ENCODE results near the gene SRC.

DNA sequence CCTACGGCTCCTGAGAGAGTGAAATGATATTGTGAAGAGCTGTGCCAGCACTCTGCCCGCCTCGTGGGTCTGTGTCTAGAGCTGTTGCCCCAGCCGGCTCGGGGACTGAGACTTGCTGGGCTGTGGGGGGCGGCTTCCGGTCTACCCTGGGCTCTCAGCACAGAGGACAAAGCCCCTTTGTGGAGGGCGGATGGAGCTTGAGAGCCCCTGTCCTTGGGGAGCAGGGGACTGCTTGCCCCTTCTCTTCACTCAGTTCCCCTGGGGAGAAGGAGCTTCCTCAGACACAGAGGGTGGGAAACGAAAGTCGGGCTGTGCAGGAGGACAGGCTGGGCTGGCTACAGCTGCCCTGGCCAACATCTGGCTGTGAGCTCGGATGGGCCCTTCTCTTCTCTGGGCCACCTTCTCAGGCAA lies 11.0 kb downstream of the SRC start:
- TF ChIP-seq GATA2 (IDR thresholded peaks at IDR 0.05; ENCODE audit: low read depth, low read length) (no peak), GATA3 (IDR thresholded peaks at IDR 0.05; ENCODE audit: low read depth, low read length) (no peak)

Measured in SH-SY5Y (cell line).